ENCODE data around the gene EGFR. TPM values are rescaled to one million over a fixed set of nuclear protein-coding genes. Genes with fewer than 3 reads are reported as not detected.

Gene EGFR
- total and polyA plus RNA-seq, 2 experiments from 2014 or later, result 21.6 to 51.0 TPM

- no peaks in the 10 kb centered on the region for H4K20me1 ChIP-seq (ENCODE audit: insufficient read depth, poor library complexity, severe bottlenecking)
- H3K4me1 ChIP-seq (ENCODE audit: insufficient read depth), result no peaks in the 10 kb centered on the region
- 79% methylated on average over 11 of the region's 11 CpGs for WGBS (ENCODE audit: low lambda C conversion rate, missing lambda C conversion rate)
- no peak overlapping the region for H3K4me3 ChIP-seq
- peaks cover 4% of the 10 kb centered on the region for H3K36me3 ChIP-seq (replicated peaks; ENCODE audit: insufficient read depth, low read depth)
- TF ChIP-seq EZH2phosphoT487 (IDR thresholded peaks at IDR 0.05; ENCODE audit: low read depth, severe bottlenecking, unreplicated experiment) (no peak), EZH2 (IDR thresholded peaks at IDR 0.05; ENCODE audit: borderline replicate concordance) (no peak), CTCF (IDR thresholded peaks at IDR 0.05; ENCODE audit: poor library complexity) (no peak)
- H3K27me3 ChIP-seq, result no peaks in the 10 kb centered on the region
- no peaks in the 10 kb centered on the region for H3K9me3 ChIP-seq (ENCODE audit: low read depth)
- DNase-seq (ENCODE audit: low spot score), result no peak
- no peaks in the 10 kb centered on the region for H3K9me2 ChIP-seq (replicated peaks; ENCODE audit: insufficient read depth)
- no peak overlapping the region for H3K27ac ChIP-seq
- no peak overlapping the region for H3K4me2 ChIP-seq
- no peaks in the 10 kb centered on the region for H3K79me2 ChIP-seq
- H2AFZ ChIP-seq, result no peak overlapping the region
Measured at GRCh38 chr7:55170335-55171069, 151.7 kb downstream of the EGFR start.

- no peaks in the 10 kb centered on the region for H3K79me2 ChIP-seq
- H4K20me1 ChIP-seq (ENCODE audit: insufficient read depth, poor library complexity, severe bottlenecking), result no peaks in the 10 kb centered on the region
- peaks cover 4% of the 10 kb centered on the region for H3K36me3 ChIP-seq (replicated peaks; ENCODE audit: insufficient read depth, low read depth)
- no peaks in the 10 kb centered on the region for H3K9me3 ChIP-seq (ENCODE audit: low read depth)
- H3K4me2 ChIP-seq, result no peak overlapping the region
- no peak overlapping the region for H3K27ac ChIP-seq
- no peak for DNase-seq (ENCODE audit: low spot score)
- H3K4me3 ChIP-seq, result no peak overlapping the region
- no peak overlapping the region for H2AFZ ChIP-seq
- TF ChIP-seq CTCF (IDR thresholded peaks at IDR 0.05; ENCODE audit: poor library complexity), result no peak
- H3K9me2 ChIP-seq (replicated peaks; ENCODE audit: insufficient read depth), result no peaks in the 10 kb centered on the region
- H3K27me3 ChIP-seq, result no peaks in the 10 kb centered on the region
- WGBS (ENCODE audit: low lambda C conversion rate, missing lambda C conversion rate), result 98% methylated on average over 7 of the region's 7 CpGs
- no peaks in the 10 kb centered on the region for H3K4me1 ChIP-seq (ENCODE audit: insufficient read depth)
Measured at GRCh38 chr7:55171157-55171556, 152.3 kb downstream of the EGFR start.

DNA sequence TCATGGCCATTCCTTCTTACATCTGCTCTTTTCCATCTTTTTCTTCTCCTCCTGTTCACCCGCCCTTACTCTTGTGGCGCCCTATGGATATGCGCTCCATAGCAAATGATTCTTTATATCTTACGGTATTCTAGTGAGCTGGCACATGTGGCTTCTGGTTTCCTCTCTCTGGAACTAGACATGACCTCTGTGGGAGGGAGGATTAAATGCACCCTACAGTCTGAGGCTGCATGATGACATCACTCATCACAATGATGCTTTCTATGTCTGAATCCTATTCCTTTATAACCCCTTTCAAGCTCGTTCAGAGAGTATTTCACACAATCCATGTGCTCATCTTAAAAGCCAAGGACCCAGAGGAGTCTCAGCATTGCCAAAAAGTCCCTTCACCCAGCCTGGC, 153.3 kb downstream of the EGFR start:
- no peaks in the 10 kb centered on the region for H3K27me3 ChIP-seq
- no peaks in the 10 kb centered on the region for H4K20me1 ChIP-seq (ENCODE audit: insufficient read depth, poor library complexity, severe bottlenecking)
- H3K4me2 ChIP-seq, result no peak overlapping the region
- no peak for DNase-seq (ENCODE audit: low spot score)
- H3K27ac ChIP-seq, result no peak overlapping the region
- H3K9me3 ChIP-seq (ENCODE audit: low read depth), result no peaks in the 10 kb centered on the region
- WGBS (ENCODE audit: low lambda C conversion rate, missing lambda C conversion rate), result 98% methylated on average over 5 of the region's 5 CpGs
- peaks cover 3% of the 10 kb centered on the region for H3K4me1 ChIP-seq (ENCODE audit: insufficient read depth)
- peaks cover 4% of the 10 kb centered on the region for H3K36me3 ChIP-seq (replicated peaks; ENCODE audit: insufficient read depth, low read depth)
- H3K4me3 ChIP-seq, result no peak overlapping the region
- no peaks in the 10 kb centered on the region for H3K79me2 ChIP-seq
- H3K9me2 ChIP-seq (replicated peaks; ENCODE audit: insufficient read depth), result no peaks in the 10 kb centered on the region
- no peak overlapping the region for H2AFZ ChIP-seq
- TF ChIP-seq EZH2 (IDR thresholded peaks at IDR 0.05; ENCODE audit: borderline replicate concordance), result no peak
- TF ChIP-seq CTCF (IDR thresholded peaks at IDR 0.05; ENCODE audit: poor library complexity), result no peak
- TF ChIP-seq EZH2phosphoT487 (IDR thresholded peaks at IDR 0.05; ENCODE audit: low read depth, severe bottlenecking, unreplicated experiment), result no peak

Data from hepatocyte (in vitro differentiated cells).